GM19397 (cell line): ENCODE results near the gene MIR17HG.

Experiments used
- ATAC-seq: cut with Tn5 transposase; IDR thresholded peaks from one replicate; pipeline ENCODE4 v1.9.1; 2021; ENCODE audit warnings: mild to moderate bottlenecking, moderate library complexity; ENCODE audit not compliant: unreplicated experiment

Gene MIR17HG

DNA sequence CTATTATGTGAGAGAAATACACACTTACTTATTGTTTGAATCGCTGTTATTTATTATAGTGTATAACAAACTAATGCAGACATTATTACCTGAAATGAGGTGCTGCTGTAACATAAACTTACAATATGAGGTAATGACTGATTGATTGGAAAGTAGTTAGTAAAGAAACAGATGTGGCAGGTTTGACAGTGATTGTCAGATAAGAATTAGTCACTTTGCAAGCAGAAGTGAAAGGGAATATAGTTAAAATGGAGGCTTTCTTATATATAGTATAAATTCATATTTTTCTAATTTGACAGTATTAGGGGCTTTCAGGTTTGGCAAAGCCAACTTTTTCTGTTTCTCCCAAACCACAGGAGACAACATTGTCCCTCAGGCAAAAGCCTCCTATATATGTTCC, 20.6 kb downstream of the MIR17HG start:
- no peak for ATAC-seq

DNA sequence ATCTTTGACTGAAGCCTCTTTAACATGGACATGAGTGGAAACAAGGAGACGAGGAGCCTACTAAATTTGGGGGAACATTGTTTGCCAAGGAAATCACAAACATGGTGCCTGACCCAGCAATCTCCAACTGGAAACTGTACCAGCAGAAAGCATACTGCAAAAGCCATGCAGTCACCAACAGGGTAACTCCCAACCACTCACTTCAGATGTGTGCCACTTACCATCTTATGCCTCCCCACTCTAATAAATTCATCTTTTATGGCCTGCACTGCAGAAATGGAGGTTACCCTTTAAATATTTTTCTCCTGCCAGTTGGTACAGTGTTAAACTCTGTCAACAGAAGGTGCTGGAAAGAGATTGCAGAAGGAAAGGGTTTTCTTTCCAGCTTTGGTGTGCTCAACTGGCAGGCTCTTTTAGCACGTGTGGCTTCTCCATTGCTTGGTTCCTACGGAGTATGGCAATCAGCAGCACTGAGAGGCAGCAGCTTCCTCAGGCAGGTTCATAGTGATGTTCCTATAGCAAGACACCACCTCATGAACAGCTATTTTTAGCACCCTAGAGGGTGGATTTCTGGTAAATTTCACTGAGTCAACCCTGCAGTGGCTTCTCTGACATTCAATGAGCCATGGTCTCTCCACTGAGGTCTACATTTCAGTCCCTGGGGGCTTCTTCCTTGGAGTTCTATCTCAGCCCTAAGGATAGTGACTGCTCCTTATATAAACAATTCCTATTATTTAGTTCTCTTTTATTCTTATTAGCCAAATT, 21.4 kb downstream of the MIR17HG start:
- ATAC-seq: no peak

DNA sequence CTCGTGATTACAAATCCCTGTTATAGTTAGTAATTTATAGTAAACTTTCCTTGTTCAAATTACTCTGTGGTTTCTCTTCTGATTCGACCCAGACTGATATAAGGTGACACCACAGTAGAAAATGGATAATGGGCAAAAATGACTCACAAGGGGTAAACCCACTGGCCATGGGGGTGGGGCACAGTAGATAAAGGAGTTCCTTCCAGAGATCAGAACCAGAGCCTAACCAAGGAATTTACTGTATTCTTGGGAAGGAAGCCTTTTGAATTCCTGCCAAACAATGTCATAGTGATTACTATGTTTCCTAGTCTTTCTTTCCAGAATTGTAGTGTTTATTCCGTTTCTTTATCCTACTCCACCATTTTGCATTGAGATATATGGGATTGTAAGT, 21.9 kb downstream of the MIR17HG start:
- no peak for ATAC-seq

DNA sequence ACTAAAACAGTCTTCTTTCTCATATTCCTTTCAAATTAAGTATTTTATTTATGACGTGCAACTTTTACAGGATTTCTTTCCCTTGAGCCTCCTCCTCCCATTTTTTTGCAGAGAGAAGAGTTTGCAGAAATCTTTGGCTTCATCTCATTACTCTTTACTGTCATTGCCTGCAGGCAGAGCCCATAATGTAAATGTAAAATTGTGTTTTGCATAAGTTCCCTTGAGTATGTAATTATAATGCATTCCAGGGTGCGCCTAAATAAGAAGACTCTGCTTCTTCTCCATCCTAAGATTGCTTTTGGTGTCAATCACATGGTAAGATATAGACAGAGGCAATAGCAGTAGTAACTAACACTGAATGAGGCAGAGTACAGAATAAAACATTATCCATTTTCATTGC, 23.0 kb downstream of the MIR17HG start:
- ATAC-seq: no peak

DNA sequence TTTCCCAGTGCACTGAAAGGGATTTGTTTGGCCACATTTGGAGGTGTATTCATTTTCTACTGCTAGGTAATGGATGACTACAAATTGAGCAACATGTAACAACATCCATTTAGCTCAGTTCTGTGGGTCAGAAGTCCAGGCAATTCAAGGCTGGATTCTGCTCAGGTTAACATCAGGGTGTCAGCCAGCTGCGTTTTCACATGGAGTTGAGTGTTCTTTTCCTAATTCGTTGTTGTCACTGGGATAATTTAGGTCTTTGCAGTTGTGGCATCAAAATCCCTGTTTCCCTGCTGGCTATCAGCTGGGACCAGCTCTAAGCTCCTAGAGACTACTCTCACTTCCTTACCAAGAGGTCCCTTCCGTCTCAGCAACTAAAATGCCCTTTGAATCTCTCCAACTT, 25.4 kb downstream of the MIR17HG start:
- ATAC-seq: no peak

DNA sequence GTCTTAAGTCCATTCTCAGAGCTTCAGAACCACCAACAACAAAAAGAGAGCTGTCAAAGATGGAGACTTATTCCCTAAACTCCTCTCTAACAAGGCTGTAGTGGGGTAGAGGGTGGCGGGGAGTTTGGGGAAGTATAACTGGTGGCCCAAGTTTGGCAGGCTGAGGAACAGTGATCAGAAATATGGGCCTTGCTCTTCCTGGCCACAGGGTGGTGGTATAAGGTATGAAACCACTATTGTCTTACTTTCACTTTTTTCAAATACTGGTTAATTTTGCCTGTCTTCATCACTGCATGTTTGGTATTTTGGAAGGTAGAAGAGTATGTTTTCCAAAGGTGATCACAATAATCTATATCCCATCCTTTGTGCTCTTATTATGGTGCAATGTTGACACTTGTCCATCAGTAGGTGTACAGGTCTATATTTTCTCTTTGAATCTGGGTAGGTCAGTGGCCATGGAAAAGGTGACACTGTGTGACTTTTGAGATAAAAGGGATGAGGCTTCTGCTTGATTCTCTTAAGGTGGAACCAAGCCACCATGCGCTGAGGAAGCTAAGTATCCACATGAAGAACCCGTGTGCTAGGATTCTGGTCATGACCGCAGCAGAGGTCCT, 27.7 kb downstream of the MIR17HG start:
- peak; percentile 97 for ATAC-seq

DNA sequence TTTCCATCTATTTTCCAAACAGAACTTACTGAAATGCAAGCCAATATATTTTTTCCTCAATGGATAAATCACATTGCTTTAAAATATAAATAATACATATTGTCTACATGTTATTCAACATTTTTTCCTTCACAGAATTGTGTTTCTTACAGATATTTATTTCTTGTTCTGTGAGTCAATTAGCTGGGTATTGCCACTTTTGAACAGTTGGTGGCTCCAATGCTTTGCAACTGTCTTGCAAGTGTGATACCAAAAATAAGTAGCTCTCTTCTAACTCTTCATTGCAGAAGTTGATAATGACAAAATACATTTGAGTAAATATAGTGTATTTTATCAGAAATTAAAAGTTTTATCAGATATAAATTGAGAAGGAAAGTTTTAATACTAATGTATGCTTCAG, 33.9 kb downstream of the MIR17HG start:
- ATAC-seq: no peak

DNA sequence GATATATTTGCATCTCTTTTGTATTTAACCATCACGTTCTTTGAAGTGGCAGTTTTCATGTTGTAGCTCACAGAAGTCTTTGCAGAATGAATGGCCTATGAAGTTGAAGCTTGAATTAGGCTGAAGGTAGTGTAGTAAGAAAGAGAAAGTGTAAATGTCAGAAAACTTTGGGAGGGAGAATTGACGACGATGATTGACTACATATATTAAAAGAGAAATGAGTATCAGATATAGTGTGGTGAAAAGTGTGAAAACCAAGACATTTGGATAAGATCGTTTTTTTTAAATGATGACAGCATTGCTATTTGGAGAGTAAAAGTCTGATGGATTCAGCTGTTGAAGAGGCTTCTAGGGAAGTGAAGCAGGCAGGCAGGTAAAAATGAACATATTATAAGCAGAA, 36.3 kb downstream of the MIR17HG start:
- ATAC-seq: no peak

DNA sequence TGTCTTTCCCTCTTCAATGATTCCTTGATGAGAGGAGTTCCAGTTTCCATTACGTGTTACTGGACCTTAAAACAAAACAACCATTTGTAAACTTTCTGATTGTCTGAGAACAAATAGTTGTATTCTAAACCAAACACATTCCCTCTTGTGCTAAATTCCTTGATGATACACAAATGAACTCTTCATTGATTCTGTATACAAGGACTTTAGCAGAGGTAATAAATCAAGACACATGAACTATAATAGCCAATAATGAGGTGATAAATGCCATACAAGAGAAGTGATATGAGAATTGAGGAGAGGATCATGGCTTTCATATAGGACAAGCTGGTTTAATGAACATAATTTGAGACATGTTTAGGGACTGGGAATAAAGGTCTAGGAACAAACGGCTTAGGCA, 37.4 kb downstream of the MIR17HG start:
- no peak for ATAC-seq

DNA sequence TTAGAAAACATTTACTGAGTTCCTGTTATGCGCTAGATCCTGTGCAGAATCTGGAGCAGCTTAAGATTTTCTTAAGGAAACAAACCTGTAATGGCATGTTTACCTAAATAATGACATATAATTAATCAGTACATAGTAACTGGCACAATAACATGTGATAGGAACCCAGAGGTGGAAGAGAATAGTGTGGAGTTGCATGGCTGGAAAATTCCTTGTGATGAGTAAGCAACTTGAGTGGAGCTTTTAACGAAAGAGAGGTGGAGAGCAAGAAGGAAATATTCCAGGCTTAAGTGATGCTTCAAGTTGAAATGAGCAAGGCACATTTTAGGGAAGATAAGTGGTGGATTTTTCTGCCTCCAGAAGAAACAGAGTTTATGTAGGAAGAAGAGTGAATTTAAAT, 41.7 kb downstream of the MIR17HG start:
- ATAC-seq: no peak

DNA sequence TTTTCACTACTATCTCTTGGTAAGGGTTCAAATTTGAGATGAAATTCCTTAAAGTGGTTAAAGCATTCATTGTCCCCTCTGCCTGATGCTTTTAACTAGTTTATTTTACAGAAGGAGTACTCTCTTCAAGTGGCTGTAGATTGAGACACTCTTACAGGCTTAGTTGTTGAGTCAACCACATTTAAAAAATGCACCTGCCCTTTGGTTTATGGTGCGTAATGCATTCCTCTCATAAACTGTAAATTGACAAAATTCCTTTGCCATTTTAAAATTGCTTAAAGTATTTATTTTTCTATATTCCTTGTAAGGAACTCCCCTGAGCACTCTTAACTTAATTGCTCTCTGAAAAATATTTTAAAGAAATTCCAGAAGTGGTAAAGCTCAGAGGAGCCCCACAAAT, 50.1 kb downstream of the MIR17HG start:
- ATAC-seq: no peak

DNA sequence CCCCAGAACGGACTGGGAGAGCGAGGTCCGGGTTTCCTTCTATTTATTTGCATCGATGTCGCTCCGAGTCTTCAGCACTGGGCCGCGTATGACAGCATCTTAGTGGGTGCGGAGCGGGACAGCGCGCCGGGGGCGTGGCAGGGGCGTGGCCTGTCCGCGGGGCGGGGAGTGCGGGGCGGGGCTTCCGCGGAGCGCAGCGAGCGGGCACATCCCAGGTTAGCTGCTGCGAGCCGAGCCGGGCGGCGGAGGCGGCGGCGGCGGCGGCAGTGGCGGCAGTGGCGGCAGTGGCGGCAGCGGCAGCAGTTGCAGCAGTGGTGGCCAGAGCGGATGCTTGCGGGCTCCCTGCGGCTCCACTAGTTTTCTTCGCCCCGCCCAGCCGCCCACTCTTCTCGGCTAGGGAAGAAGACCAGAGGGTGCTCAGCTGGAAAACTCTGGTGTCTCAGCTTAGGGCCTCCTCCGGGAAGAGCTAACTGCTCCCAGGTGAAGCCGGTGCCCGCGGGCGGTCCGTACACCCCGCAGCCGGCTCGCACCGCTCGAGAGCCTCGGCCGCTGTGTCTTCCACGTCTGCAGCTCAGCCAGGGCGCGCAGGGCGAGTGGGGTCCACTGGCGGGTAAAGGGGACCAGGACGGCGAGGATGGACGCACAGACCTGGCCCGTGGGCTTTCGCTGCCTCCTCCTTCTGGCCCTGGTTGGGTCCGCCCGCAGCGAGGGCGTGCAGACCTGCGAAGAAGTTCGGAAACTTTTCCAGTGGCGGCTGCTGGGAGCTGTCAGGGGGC, 51.1 kb downstream of the MIR17HG start, which contains the start of gene GPC5:
TSS of gene GPC5 (plus strand) at position 209 of the 776 bp plus-strand sequence.
- ATAC-seq: peak; percentile 96

DNA sequence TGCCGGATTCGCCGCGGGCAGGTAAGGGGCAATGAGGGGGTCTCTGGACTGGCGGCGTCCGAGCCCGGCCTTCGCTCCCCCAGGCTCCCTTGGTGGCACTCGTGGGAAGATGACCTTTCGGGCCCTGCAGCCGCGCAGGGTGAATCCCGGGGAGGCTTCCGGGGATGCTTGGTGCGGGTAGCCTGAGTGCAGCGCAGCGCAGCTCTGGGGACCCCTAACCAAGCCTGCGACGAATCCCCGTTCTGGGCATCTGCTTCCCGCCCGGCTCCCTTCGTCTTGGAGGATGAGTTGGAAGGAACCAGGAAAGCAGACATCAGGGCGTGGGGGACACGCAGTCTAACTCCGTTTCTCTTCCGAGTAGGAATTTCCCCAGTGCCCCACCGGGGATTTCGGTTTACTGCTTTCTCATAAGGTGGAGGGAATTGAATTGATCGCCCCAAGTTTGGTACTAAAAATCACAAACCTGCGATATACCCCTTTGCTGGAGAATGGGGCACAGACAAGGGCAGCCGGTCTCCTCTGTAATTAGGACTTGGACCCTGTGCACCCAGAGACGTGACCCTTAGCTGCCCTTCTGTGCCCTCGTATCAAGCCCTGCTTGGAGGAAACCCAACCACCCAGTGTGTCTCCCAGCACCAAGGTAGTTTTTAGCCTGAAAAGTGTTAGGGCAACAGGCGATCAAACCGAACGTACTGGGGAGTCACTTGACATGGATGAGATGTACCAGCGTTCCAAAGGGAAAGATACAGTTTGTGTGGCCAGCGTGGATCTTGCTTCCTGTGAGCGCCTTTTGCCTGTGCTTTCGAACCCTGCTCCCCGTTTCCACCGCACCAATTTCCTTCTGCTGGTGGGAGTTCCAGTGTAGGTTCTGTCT, 51.9 kb downstream of the MIR17HG start:
- ATAC-seq: peak; percentile 18

DNA sequence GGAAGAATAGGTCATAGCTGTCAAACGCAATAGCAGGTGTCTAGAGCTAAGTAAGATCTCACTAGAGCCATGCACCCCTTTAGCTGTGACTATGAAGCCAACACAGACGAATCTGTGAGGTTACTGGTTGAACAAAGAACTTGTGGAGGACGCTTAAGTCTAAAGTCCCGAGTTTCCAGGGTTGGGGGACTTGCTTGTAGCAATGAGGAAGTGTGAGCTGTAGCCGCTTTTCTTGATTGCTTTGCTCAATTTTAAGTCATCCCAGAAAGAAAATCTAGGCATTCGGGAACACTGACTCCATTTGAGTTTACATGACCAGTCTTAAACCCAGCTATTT, 52.5 kb downstream of the MIR17HG start:
- no peak for ATAC-seq

DNA sequence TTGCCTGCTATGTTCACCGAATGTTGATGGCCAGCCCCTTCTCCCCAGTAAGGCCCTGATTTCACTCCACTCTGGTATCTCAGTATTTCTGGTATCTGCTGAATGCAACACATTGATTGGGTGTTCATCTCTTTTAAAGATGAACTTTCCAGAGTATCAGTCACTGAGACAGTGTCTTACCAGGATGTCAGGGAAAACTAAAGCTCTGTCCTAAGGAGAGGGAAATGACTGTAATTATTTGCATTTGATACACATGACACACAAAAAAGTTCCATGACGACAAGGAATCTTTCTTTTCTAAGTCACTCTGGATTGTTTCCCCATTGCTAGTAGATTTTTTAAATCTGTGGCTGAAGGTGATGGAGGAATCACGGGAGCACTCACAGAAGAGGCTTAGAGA, 53.2 kb downstream of the MIR17HG start:
- ATAC-seq: no peak

DNA sequence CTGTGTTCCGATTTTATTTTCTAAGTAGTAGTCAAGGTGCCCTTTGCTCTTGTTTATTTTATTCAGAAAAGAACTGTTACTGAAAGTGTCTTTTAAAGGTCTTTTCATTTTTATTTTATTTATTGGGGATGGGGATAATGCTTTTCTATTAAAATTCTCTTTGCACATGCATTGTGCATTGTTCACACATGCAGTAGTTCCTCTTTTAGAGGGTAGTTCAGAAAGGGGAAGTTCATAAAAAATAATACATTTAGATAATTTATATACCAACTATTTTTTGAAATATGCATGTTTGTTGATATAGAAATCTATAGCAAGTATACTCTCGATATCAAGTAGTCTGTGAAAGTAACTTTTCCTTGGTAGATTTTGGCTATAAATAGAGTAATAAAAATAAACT, 54.4 kb downstream of the MIR17HG start:
- ATAC-seq: no peak
